KG1 (cell line): ENCODE results near the gene MS4A12.
"Not testable (repeated sequence)": the region's sequence is repeated elsewhere in the genome, so short reads cannot be mapped to it uniquely, and the experiment has no call there.

Experiments
- DNase-seq: peaks from one replicate; lab custom pipeline; 2025; lab: John Stamatoyannopoulos, UW

The MS4A12 gene

GRCh38 chr11:60512651-60513225 is 20.2 kb downstream of the MS4A12 start:
- no peak for DNase-seq

GRCh38 chr11:60513496-60514460 is 21.2 kb downstream of the MS4A12 start:
- no peak for DNase-seq

- DNase-seq: no peak
These were observed 22.7 kb downstream of the MS4A12 start, which contains the start of gene MS4A13 for GRCh38 chr11:60515144-60515855. TSS of gene MS4A13 (plus strand) at chr11:60515392. CDS start at chr11:60518084, 2,692 bp downstream.

GRCh38 chr11:60528465-60528864 is 35.9 kb downstream of the MS4A12 start:
- DNase-seq: no peak

GRCh38 chr11:60528934-60529333 is 36.4 kb downstream of the MS4A12 start:
- no peak for DNase-seq

GRCh38 chr11:60530454-60531100 is 38.0 kb downstream of the MS4A12 start:
- DNase-seq: no peak

GRCh38 chr11:60532383-60532782 is 39.8 kb downstream of the MS4A12 start:
- not testable (repeated sequence) for DNase-seq

GRCh38 chr11:60538627-60539026 is 46.0 kb downstream of the MS4A12 start:
- not testable (repeated sequence) for DNase-seq

GRCh38 chr11:60544077-60544476 is 51.5 kb downstream of the MS4A12 start:
- DNase-seq: no peak
